Measurements from ENCODE around the gene RERE. TPM values are rescaled to one million over a fixed set of nuclear protein-coding genes. Genes with fewer than 3 reads are reported as not detected.

RERE gene
- total RNA-seq, 1 experiment from 2014 or later, result 40.6 TPM

DNA sequence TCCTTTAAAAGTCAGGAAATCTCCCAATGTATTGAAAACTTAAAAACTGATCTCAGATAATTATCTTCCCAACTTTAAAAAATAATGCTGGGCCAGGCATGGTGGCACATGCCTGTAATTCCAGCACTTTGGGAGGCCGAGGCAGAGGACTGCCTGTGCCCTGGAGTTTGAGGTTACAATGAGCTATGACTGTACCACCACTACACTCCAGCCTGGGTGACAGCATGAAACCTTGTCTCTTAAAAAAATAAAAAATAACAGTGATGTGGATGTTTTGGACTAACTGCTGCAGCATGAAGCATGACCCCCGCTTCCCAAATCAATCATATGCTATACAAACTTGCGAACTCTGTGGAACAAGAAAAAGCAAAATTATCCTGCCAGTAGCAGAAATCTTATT lies 186.3 kb downstream of the RERE start:
- Histone ChIP-seq H3K27ac (ENCODE audit: low read depth, low read length) (no peak overlapping the region), H3K9ac (ENCODE audit: low read length) (no peak overlapping the region), H3K4me2 (ENCODE audit: low read length) (no peak overlapping the region), H2AFZ (ENCODE audit: low read depth, low read length, poor library complexity, severe bottlenecking) (no peak overlapping the region), H3K27me3 (ENCODE audit: insufficient read depth, low read length) (no peaks in the 10 kb centered on the region), H3K79me2 (ENCODE audit: insufficient read depth, low read length) (peaks cover 7% of the 10 kb centered on the region), H4K20me1 (ENCODE audit: insufficient read depth) (no peaks in the 10 kb centered on the region), H3K9me3 (ENCODE audit: control insufficient read depth in 1 of 2, insufficient read depth in 1 of 2, low read depth in 1 of 2, low read length in 2 of 2) (no peaks in the 10 kb centered on the region), H3K4me3 (replicated peaks in 1 of 2; ENCODE audit: low read depth in 1 of 2, low read length in 2 of 2) (no peak overlapping the region), H3K9me2 (ENCODE audit: insufficient read depth) (no peaks in the 10 kb centered on the region), H3K4me1 (ENCODE audit: control insufficient read depth in 1 of 2, insufficient read depth in 2 of 2, low read length in 2 of 2) (peaks cover 10 to 16% of the 10 kb centered on the region in 2 experiments), H3K36me3 (ENCODE audit: control insufficient read depth in 1 of 2, insufficient read depth in 2 of 2, low read length in 2 of 2) (no peaks in the 10 kb centered on the region)
- POLR2A ChIA-PET, result no interaction called here
- ATAC-seq, result no peak
- intact Hi-C loops (cut with micrococcal nuclease), result no loop called here
- no peak for TF ChIP-seq EGR1 (IDR thresholded peaks at IDR 0.05; ENCODE audit: low read depth)
- TF ChIP-seq SP1 (IDR thresholded peaks at IDR 0.05; ENCODE audit: low read depth), result no peak
- no peak for TF ChIP-seq ZFX (IDR thresholded peaks at IDR 0.05)
- TF ChIP-seq FOSL1 (IDR thresholded peaks at IDR 0.05; ENCODE audit: low read depth), result no peak
- no peak for TF ChIP-seq ELF1 (IDR thresholded peaks at IDR 0.05; ENCODE audit: borderline replicate concordance, low read depth)
- TF ChIP-seq ZNF274 (IDR thresholded peaks at IDR 0.05; ENCODE audit: low read depth, low read length), result no peak
- TF ChIP-seq, protein P1, sequence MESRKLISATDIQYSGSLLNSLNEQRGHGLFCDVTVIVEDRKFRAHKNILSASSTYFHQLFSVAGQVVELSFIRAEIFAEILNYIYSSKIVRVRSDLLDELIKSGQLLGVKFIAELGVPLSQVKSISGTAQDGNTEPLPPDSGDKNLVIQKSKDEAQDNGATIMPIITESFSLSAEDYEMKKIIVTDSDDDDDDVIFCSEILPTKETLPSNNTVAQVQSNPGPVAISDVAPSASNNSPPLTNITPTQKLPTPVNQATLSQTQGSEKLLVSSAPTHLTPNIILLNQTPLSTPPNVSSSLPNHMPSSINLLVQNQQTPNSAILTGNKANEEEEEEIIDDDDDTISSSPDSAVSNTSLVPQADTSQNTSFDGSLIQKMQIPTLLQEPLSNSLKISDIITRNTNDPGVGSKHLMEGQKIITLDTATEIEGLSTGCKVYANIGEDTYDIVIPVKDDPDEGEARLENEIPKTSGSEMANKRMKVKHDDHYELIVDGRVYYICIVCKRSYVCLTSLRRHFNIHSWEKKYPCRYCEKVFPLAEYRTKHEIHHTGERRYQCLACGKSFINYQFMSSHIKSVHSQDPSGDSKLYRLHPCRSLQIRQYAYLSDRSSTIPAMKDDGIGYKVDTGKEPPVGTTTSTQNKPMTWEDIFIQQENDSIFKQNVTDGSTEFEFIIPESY (IDR thresholded peaks at IDR 0.05; ENCODE audit: extremely low read depth, insufficient replicate concordance, low read length), result no peak
- TF ChIP-seq SIN3A (IDR thresholded peaks at IDR 0.05; ENCODE audit: low read depth), result no peak
- no peak for TF ChIP-seq RAD21 (IDR thresholded peaks at IDR 0.05; ENCODE audit: low read depth)
- TF ChIP-seq, protein P2, sequence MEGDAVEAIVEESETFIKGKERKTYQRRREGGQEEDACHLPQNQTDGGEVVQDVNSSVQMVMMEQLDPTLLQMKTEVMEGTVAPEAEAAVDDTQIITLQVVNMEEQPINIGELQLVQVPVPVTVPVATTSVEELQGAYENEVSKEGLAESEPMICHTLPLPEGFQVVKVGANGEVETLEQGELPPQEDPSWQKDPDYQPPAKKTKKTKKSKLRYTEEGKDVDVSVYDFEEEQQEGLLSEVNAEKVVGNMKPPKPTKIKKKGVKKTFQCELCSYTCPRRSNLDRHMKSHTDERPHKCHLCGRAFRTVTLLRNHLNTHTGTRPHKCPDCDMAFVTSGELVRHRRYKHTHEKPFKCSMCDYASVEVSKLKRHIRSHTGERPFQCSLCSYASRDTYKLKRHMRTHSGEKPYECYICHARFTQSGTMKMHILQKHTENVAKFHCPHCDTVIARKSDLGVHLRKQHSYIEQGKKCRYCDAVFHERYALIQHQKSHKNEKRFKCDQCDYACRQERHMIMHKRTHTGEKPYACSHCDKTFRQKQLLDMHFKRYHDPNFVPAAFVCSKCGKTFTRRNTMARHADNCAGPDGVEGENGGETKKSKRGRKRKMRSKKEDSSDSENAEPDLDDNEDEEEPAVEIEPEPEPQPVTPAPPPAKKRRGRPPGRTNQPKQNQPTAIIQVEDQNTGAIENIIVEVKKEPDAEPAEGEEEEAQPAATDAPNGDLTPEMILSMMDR (IDR thresholded peaks at IDR 0.05 in 2 of 3, conservative IDR thresholded peaks at IDR 0.05 in 1 of 3; ENCODE audit: borderline replicate concordance in 1 of 3, insufficient read depth in 1 of 3, low read depth in 2 of 3, low read length in 2 of 3), result no peak
- no peak for TF ChIP-seq EZH2 (IDR thresholded peaks at IDR 0.05)
- TF ChIP-seq YY1 (IDR thresholded peaks at IDR 0.05; ENCODE audit: extremely low read depth, insufficient replicate concordance, low read depth, low read length), result no peak
- TF ChIP-seq TCF7L2 (IDR thresholded peaks at IDR 0.05; ENCODE audit: borderline replicate concordance, extremely low read depth, insufficient read depth, insufficient read length), result no peak
- TF ChIP-seq, protein P3, sequence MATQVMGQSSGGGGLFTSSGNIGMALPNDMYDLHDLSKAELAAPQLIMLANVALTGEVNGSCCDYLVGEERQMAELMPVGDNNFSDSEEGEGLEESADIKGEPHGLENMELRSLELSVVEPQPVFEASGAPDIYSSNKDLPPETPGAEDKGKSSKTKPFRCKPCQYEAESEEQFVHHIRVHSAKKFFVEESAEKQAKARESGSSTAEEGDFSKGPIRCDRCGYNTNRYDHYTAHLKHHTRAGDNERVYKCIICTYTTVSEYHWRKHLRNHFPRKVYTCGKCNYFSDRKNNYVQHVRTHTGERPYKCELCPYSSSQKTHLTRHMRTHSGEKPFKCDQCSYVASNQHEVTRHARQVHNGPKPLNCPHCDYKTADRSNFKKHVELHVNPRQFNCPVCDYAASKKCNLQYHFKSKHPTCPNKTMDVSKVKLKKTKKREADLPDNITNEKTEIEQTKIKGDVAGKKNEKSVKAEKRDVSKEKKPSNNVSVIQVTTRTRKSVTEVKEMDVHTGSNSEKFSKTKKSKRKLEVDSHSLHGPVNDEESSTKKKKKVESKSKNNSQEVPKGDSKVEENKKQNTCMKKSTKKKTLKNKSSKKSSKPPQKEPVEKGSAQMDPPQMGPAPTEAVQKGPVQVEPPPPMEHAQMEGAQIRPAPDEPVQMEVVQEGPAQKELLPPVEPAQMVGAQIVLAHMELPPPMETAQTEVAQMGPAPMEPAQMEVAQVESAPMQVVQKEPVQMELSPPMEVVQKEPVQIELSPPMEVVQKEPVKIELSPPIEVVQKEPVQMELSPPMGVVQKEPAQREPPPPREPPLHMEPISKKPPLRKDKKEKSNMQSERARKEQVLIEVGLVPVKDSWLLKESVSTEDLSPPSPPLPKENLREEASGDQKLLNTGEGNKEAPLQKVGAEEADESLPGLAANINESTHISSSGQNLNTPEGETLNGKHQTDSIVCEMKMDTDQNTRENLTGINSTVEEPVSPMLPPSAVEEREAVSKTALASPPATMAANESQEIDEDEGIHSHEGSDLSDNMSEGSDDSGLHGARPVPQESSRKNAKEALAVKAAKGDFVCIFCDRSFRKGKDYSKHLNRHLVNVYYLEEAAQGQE (IDR thresholded peaks at IDR 0.05; ENCODE audit: low read depth), result no peak
- no peak for TF ChIP-seq EZH2phosphoT487 (IDR thresholded peaks at IDR 0.05; ENCODE audit: borderline replicate concordance)
- TF ChIP-seq CEBPB (IDR thresholded peaks at IDR 0.05; ENCODE audit: low read depth), result no peak
- DNase-seq (ENCODE audit: low read depth, low spot score), result no peak
- RAD21 ChIA-PET (ENCODE audit: low non-redundant PET in 1 of 2, low total read pairs in 2 of 2, uncharacterized antibody in 2 of 2, unreplicated experiment in 2 of 2), result no interaction called here
- no TSS peak for BruUV-seq (replicated peaks)
- CTCF ChIA-PET, result no interaction called here
